ENCODE data around the gene FAM174C.

DNA sequence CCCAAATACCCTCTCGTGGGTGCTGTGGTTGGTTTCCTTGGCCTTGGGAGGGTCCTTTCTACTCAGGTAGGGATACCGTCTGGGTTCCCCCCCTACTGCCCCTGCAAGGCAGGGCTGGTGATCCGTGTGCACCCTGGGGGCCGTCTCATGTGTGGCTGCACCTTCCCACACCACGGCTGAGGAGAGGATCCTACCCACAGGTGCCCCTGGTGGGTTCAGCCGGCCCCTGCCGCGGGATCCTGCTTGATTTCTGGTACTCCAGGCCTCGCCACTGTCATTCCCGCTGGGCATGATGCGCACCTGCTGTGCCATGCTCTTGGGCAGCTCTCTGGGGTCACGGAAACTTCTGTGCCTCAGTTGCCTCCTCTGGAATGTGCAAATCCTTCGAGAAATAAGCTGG lies 41.1 kb downstream of the FAM174C start:
- TF ChIP-seq, protein P1, sequence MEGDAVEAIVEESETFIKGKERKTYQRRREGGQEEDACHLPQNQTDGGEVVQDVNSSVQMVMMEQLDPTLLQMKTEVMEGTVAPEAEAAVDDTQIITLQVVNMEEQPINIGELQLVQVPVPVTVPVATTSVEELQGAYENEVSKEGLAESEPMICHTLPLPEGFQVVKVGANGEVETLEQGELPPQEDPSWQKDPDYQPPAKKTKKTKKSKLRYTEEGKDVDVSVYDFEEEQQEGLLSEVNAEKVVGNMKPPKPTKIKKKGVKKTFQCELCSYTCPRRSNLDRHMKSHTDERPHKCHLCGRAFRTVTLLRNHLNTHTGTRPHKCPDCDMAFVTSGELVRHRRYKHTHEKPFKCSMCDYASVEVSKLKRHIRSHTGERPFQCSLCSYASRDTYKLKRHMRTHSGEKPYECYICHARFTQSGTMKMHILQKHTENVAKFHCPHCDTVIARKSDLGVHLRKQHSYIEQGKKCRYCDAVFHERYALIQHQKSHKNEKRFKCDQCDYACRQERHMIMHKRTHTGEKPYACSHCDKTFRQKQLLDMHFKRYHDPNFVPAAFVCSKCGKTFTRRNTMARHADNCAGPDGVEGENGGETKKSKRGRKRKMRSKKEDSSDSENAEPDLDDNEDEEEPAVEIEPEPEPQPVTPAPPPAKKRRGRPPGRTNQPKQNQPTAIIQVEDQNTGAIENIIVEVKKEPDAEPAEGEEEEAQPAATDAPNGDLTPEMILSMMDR (IDR thresholded peaks at IDR 0.05; ENCODE audit: low read length) = no peak
- TF ChIP-seq EZH2 (IDR thresholded peaks at IDR 0.05; ENCODE audit: borderline replicate concordance, low read length) = no peak

Data from OCI-LY1 (cell line).